Liver (tissue), 3 donors: ENCODE results near the gene CIZ1.

Experiments used
- HNF4G ChIP-seq: IDR thresholded peaks from 2 replicates; pipeline ENCODE4 v1.6.1; 2016; ENCODE audit warnings: antibody characterized with exemption
- SP1 ChIP-seq: IDR thresholded peaks from 2 replicates; pipeline ENCODE4 v1.6.1; 2018; ENCODE audit warnings: antibody characterized with exemption, mild to moderate bottlenecking
- ZBTB33 ChIP-seq: IDR thresholded peaks from 2 replicates; pipeline ENCODE4 v1.6.1; 2016; ENCODE audit warnings: antibody characterized with exemption
- TF ChIP-seq, protein P1 (sequence below): fragments of 150-350 bp; IDR thresholded peaks from 2 replicates; pipeline ENCODE4 v1.5.1; 2017; ENCODE audit warnings: improper control_type of control experiment, low read depth, low read length; ENCODE audit not compliant: missing input control
- TF ChIP-seq, protein P2 (sequence below): IDR thresholded peaks from 2 replicates; pipeline ENCODE4 v1.6.1; 2016; ENCODE audit warnings: antibody characterized with exemption, mild to moderate bottlenecking
- donor health status: healthy.
- donor health status: healthy.

DNA sequence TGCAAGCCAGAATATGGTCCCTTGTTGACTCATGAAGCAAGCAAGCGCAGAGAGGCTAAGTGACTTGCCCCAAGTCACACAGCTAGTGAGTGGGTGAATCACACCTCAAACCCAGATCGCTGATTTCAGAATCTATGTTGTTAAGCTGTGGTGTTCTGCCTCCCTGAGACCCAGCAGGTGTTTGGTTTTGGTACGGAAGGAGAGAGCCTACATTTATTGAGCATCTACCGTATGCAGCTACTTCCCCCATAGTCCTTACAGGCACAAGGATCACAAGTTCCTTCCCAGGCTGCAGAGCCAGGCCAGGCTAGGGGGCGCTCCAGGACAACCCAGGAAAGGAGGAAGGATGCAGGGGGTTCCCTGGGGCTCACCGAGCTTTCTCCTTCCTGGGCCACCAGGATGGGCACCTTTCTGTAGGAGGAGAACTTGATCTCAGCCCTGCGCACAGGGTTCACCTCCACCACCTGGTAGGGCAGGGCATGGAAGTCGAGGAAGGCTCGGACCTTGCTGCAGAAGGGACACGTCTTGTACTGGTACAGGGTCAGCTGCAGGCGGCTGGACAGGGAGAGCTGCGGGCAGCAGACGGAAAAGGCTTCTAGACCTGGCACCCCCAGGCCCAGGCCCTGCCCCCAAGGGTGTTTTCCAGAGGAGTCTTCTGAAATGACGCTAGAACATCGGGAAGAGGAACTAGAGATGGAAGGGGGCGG lies 66.3 kb downstream of the CIZ1 start:
- TF ChIP-seq HNF4G: no peak
- TF ChIP-seq, protein P1, sequence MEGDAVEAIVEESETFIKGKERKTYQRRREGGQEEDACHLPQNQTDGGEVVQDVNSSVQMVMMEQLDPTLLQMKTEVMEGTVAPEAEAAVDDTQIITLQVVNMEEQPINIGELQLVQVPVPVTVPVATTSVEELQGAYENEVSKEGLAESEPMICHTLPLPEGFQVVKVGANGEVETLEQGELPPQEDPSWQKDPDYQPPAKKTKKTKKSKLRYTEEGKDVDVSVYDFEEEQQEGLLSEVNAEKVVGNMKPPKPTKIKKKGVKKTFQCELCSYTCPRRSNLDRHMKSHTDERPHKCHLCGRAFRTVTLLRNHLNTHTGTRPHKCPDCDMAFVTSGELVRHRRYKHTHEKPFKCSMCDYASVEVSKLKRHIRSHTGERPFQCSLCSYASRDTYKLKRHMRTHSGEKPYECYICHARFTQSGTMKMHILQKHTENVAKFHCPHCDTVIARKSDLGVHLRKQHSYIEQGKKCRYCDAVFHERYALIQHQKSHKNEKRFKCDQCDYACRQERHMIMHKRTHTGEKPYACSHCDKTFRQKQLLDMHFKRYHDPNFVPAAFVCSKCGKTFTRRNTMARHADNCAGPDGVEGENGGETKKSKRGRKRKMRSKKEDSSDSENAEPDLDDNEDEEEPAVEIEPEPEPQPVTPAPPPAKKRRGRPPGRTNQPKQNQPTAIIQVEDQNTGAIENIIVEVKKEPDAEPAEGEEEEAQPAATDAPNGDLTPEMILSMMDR: peak; percentile 15
- TF ChIP-seq, protein P2, sequence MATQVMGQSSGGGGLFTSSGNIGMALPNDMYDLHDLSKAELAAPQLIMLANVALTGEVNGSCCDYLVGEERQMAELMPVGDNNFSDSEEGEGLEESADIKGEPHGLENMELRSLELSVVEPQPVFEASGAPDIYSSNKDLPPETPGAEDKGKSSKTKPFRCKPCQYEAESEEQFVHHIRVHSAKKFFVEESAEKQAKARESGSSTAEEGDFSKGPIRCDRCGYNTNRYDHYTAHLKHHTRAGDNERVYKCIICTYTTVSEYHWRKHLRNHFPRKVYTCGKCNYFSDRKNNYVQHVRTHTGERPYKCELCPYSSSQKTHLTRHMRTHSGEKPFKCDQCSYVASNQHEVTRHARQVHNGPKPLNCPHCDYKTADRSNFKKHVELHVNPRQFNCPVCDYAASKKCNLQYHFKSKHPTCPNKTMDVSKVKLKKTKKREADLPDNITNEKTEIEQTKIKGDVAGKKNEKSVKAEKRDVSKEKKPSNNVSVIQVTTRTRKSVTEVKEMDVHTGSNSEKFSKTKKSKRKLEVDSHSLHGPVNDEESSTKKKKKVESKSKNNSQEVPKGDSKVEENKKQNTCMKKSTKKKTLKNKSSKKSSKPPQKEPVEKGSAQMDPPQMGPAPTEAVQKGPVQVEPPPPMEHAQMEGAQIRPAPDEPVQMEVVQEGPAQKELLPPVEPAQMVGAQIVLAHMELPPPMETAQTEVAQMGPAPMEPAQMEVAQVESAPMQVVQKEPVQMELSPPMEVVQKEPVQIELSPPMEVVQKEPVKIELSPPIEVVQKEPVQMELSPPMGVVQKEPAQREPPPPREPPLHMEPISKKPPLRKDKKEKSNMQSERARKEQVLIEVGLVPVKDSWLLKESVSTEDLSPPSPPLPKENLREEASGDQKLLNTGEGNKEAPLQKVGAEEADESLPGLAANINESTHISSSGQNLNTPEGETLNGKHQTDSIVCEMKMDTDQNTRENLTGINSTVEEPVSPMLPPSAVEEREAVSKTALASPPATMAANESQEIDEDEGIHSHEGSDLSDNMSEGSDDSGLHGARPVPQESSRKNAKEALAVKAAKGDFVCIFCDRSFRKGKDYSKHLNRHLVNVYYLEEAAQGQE: no peak
- no peak for TF ChIP-seq SP1
- TF ChIP-seq ZBTB33: no peak
